ENCODE results near the gene SEC11C. TPM values are rescaled to one million over a fixed set of nuclear protein-coding genes. Genes with fewer than 3 reads are reported as not detected.

The SEC11C gene
- total and polyA plus RNA-seq, 9 of the 15 experiments (the other 6 are each of a cell fraction or from before 2014, with no cell fraction given) = 22.0 to 71.3 (median 36.5) TPM

DNA sequence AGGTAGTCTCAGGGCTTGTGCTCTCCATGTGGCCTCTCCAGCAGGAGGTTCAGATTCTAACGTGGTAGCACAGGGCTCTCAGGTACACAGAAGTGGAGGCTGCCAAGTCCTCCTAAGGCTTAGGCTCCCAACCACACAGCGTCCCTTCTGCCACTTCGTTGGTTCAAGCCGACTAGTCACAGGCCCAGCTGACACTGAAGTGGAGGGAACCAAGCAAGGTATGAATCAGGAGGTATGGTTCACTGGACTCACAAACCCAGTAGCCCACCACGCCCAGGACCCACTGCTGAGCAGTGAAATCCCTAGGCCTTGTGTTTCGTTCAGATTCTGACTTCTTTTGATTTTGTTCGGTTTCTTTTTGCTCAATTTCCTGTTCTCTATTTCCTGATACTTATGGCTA lies 46.0 kb upstream of the SEC11C start:
- ATAC-seq (no peak), DNase-seq (ENCODE audit: extremely low read depth in 1 of 4, low spot score in 3 of 4) (no peak), FAIRE-seq (no peak)
- no peaks in the 10 kb centered on the region for H4K20me1 ChIP-seq (replicated peaks; ENCODE audit: control insufficient read depth, insufficient read depth, low read length)
- TF ChIP-seq NFIC (IDR thresholded peaks at IDR 0.05) (no peak), ZFX (CRISPR knock-in tag; IDR thresholded peaks at IDR 0.05) (no peak), HDAC2 (IDR thresholded peaks at IDR 0.05) (no peak), ADNP (tag; IDR thresholded peaks at IDR 0.05) (no peak), ZNF551 (CRISPR knock-in tag; IDR thresholded peaks at IDR 0.05) (no peak), RCOR1 (IDR thresholded peaks at IDR 0.05; ENCODE audit: borderline replicate concordance in 1 of 2, low read depth in 2 of 2, low read length in 2 of 2) (no peak), NCOR1 (IDR thresholded peaks at IDR 0.05) (no peak), TARDBP (IDR thresholded peaks at IDR 0.05) (no peak), ZNF586 (CRISPR knock-in tag; conservative IDR thresholded peaks at IDR 0.05) (no peak)
- TF ChIP-seq, protein P1, sequence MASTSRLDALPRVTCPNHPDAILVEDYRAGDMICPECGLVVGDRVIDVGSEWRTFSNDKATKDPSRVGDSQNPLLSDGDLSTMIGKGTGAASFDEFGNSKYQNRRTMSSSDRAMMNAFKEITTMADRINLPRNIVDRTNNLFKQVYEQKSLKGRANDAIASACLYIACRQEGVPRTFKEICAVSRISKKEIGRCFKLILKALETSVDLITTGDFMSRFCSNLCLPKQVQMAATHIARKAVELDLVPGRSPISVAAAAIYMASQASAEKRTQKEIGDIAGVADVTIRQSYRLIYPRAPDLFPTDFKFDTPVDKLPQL (IDR thresholded peaks at IDR 0.05; ENCODE audit: extremely low read depth, insufficient read length) = no peak
- TF ChIP-seq, protein P2, sequence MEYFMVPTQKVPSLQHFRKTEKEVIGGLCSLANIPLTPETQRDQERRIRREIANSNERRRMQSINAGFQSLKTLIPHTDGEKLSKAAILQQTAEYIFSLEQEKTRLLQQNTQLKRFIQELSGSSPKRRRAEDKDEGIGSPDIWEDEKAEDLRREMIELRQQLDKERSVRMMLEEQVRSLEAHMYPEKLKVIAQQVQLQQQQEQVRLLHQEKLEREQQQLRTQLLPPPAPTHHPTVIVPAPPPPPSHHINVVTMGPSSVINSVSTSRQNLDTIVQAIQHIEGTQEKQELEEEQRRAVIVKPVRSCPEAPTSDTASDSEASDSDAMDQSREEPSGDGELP (CRISPR knock-in tag; IDR thresholded peaks at IDR 0.05; ENCODE audit: borderline replicate concordance) = no peak
- TF ChIP-seq, protein P3, sequence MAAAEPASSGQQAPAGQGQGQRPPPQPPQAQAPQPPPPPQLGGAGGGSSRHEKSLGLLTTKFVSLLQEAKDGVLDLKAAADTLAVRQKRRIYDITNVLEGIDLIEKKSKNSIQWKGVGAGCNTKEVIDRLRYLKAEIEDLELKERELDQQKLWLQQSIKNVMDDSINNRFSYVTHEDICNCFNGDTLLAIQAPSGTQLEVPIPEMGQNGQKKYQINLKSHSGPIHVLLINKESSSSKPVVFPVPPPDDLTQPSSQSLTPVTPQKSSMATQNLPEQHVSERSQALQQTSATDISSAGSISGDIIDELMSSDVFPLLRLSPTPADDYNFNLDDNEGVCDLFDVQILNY (CRISPR knock-in tag; IDR thresholded peaks at IDR 0.05) = no peak
- no peak overlapping the region for H3K4me2 ChIP-seq (ENCODE audit: insufficient read depth, low read length)
- no peaks in the 10 kb centered on the region for H3K9me3 ChIP-seq (replicated peaks; ENCODE audit: control insufficient read depth, insufficient read depth, low read depth, low read length)
- no peaks in the 10 kb centered on the region; a peak in 1 of 5 replicates for H3K4me1 ChIP-seq (replicated peaks in 1 of 2; ENCODE audit: control insufficient read depth in 2 of 2, insufficient read depth in 2 of 2, low read length in 2 of 2)
- ChIA-PET POLR2A (no interaction called here), CTCF (ENCODE audit: low intra/inter-chr PET ratio) (no interaction called here)
- no peak overlapping the region for H3K27ac ChIP-seq (ENCODE audit: extremely low read depth, low read depth, low read length)
- no peak overlapping the region for H2AFZ ChIP-seq (ENCODE audit: low read depth, low read length)
- H3K9me1 ChIP-seq (ENCODE audit: control insufficient read depth, insufficient read depth, low read length) = no peaks in the 10 kb centered on the region
- 0% methylated on average over 7 of the region's 7 CpGs for WGBS (ENCODE audit: insufficient coverage, low coverage, missing lambda C conversion rate)
- H3K9ac ChIP-seq (ENCODE audit: insufficient read depth in 1 of 2, low read depth in 2 of 2, low read length in 2 of 2) = no peak overlapping the region
- no TSS peak for BruUV-seq (replicated peaks)
- no peaks in the 10 kb centered on the region; a peak in 1 of 5 replicates for H3K27me3 ChIP-seq (ENCODE audit: control insufficient read depth in 2 of 2, insufficient read depth in 2 of 2, low read length in 2 of 2)
- intact Hi-C loops (cut with micrococcal nuclease) = loop anchor here (10.0 kb wide), 1 partner anchor 121 kb away; no protein-coding TSS in a partner anchor
- H3K79me2 ChIP-seq (ENCODE audit: control insufficient read depth, insufficient read depth, low read length) = no peaks in the 10 kb centered on the region
- in situ Hi-C loops (cut with MboI) = no loop called here
- no peaks in the 10 kb centered on the region for H3K36me3 ChIP-seq (ENCODE audit: control insufficient read depth, insufficient read depth, low read length)
- no peak overlapping the region for H3K4me3 ChIP-seq
